Kidney epithelial cell (primary cell): ENCODE data around the gene PDE8A. TPM values are rescaled to one million over a fixed set of nuclear protein-coding genes. Genes with fewer than 3 reads are reported as not detected.

ENCODE experiments used
- DNase-seq: peaks from one replicate; pipeline ENCODE4 v3.0.0-alpha.2; 2010; ENCODE audit warnings: low read depth
- H3K27me3 ChIP-seq: 2 replicates; pipeline ENCODE4 v1.6.0; 2011; ENCODE audit warnings: low read length; ENCODE audit not compliant: control insufficient read depth, insufficient read depth
- H3K36me3 ChIP-seq: 2 replicates; pipeline ENCODE4 v1.5.1; 2011; ENCODE audit warnings: low read length; ENCODE audit not compliant: control insufficient read depth, insufficient read depth
- H3K4me3 ChIP-seq: 2 replicates; pipeline ENCODE4 v1.5.1; 2011; ENCODE audit warnings: low read depth, mild to moderate bottlenecking, control low read depth, low read length
- total RNA-seq: library from RNA; depleted of rRNA; stranded (reverse); fragments of >200 nt; gene quantifications from 2 replicates; pipeline ENCODE4 v1.2.3, GENCODE V29; 2015
- TF ChIP-seq, protein P1 (sequence below): IDR thresholded peaks from 2 replicates; pipeline ENCODE4 v1.5.1; 2011; ENCODE audit warnings: mild to moderate bottlenecking, moderate library complexity, low read length, control low read depth, inconsistent platforms; ENCODE audit not compliant: insufficient read depth, poor library complexity, severe bottlenecking

Gene PDE8A
- total RNA-seq, 1 donor from 2014 or later: 31.5 TPM

DNA sequence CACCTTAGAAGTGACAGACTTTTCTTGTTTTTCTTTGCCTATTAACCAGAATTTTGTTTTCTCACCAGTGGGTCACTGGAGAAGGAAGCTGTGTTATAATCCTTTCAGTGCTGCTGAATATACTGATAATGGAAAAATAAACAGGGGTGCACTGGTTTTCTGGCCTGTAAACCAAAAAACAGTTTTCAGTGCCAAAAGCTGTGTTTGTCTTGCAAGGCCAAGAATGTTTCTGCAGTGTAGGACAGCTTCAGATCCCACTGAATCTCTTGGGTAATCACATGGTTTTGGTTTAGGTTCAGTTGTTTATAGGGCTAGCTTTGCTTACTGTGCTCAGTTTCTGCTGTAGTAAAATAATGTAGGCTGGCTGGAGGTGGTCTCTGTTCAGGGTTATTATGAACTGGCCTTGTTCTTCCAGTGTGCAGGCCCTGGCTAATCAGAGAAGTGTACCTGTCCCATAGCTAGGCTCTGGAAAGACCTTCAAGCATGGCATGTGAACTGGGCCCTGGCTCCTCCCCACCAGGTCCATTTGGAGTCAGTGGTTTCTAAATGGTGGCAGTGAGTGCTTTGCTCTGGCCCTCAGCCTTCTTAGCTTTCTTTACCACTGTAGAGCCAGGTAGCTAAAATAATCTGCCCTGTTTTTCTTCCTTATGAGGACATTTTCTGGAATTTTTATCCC is 18.7 kb downstream of the PDE8A start:
- Histone ChIP-seq H3K27me3 (no peaks in the 10 kb centered on the region), H3K36me3 (no peaks in the 10 kb centered on the region), H3K4me3 (no peak overlapping the region)
- no peak for DNase-seq
- TF ChIP-seq, protein P1, sequence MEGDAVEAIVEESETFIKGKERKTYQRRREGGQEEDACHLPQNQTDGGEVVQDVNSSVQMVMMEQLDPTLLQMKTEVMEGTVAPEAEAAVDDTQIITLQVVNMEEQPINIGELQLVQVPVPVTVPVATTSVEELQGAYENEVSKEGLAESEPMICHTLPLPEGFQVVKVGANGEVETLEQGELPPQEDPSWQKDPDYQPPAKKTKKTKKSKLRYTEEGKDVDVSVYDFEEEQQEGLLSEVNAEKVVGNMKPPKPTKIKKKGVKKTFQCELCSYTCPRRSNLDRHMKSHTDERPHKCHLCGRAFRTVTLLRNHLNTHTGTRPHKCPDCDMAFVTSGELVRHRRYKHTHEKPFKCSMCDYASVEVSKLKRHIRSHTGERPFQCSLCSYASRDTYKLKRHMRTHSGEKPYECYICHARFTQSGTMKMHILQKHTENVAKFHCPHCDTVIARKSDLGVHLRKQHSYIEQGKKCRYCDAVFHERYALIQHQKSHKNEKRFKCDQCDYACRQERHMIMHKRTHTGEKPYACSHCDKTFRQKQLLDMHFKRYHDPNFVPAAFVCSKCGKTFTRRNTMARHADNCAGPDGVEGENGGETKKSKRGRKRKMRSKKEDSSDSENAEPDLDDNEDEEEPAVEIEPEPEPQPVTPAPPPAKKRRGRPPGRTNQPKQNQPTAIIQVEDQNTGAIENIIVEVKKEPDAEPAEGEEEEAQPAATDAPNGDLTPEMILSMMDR: no peak

DNA sequence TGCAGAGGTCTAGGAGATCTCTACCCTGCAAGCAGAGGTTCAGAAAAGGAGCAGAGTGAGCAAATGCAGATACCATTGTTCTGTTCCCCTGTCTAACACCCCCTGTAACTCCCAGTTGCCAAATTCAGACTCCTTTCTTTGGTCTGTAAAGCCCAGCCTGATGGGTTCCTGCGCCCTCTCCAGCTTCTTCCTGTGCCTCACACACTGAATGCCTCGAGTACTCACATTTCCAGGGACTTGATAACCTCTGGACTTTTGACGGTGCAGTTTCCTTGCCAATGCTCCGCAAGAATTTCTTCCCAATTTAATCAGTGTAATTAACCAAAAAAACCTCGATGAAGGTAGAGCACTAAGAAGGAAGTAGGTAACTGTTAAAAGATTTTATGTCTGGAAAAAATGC is 19.3 kb downstream of the PDE8A start:
- no peak overlapping the region for H3K4me3 ChIP-seq
- no peak for DNase-seq
- TF ChIP-seq, protein P1: no peak
- no peaks in the 10 kb centered on the region for H3K36me3 ChIP-seq
- no peaks in the 10 kb centered on the region for H3K27me3 ChIP-seq

DNA sequence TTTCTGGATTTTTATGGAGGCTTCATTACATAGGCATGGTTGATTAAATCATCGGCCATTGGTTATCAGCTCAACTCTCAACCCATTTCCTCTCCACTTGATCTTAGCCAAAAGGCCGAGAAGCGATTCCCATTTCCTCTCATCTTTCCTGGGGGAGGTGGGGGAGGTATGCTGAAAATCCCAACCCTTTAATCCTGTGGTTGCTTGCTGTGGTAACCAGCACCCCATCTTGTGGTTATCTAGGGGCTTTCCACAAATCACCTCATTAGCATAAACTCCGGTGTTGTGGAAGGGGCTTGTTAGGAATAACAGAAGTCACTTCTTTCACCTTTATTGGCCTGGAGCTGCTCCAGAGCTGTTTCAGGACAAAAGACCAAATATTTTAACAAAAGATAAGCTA is 20.9 kb downstream of the PDE8A start:
- no peak overlapping the region for H3K4me3 ChIP-seq

DNA sequence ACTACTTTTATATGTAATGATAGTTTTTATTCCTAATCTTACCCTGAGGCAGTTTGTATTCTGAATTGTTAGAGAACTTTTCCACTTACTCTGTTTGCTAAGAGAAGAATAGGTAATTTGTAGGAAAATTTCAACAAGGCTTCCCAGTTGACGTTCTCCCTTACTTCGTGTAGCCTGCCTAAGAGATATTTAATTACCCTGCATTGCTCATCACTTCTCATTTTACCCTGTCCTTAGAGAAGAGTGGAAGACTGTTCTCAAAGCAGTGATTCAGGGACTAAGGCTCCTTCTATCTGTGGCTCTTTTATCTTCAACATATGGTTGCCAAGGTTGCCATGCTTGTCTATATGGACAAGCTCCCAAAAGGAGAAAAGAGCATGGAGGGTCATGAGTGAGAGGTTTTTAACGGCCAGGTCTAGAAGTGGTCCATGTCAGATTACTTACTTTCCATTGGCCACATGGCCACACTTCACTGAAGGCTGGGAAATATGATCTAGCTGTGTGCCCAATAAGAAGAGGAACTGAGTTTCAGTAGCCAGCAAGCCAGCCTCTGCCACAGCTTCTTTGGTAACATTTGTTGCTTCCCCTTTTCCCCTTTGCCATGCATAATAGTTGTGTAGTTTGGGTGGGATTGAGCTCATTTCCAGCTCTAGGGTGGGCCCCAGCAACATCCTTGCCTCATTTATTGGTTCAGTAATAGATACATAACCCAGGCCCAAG is 22.1 kb downstream of the PDE8A start:
- Histone ChIP-seq H3K27me3 (no peaks in the 10 kb centered on the region), H3K4me3 (no peak overlapping the region), H3K36me3 (no peaks in the 10 kb centered on the region)
- TF ChIP-seq, protein P1: no peak
- DNase-seq: no peak

More for the DNA sequence above, 20.9 kb downstream of the PDE8A start:
- no peak for DNase-seq
- TF ChIP-seq, protein P1: no peak
- no peaks in the 10 kb centered on the region for H3K27me3 ChIP-seq
- H3K36me3 ChIP-seq: no peaks in the 10 kb centered on the region

DNA sequence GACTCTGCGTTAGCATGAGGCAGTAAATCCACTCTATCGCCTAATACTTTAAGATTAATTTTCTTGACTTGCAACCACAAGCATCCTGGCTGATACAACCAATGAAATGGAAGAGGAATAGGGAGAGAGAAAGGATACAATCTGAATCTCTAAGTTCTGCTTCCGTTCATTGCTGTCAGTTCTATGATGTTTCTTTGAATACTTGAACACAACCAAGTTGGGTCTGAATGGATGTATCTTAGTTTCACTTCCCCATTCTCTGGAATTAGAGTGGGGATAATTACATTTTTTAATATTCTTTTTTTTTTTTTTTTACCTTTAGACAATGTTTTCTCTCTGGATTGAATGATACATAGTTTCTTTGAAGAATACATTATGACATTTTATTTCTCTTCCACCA is 22.9 kb downstream of the PDE8A start:
- no peak overlapping the region for H3K4me3 ChIP-seq
- TF ChIP-seq, protein P1: no peak
- no peaks in the 10 kb centered on the region for H3K36me3 ChIP-seq
- no peaks in the 10 kb centered on the region for H3K27me3 ChIP-seq
- DNase-seq: no peak
